KOPT-K1 (cell line): ENCODE data around the gene MRPS10.
"Not testable (repeated sequence)": the region's sequence is repeated elsewhere in the genome, so short reads cannot be mapped to it uniquely, and the experiment has no call there.

ENCODE experiments used
- H3K27ac ChIP-seq: fragments of 200-600 bp; sonication (generic); 2 replicates; pipeline ENCODE4 v1.5.1; 2016; ENCODE audit warnings: antibody characterized with exemption, mild to moderate bottlenecking, low read depth, low read length; ENCODE audit not compliant: poor library complexity, severe bottlenecking
- H3K36me3 ChIP-seq: fragments of 200-600 bp; sonication (generic); 2 replicates; pipeline ENCODE4 v1.5.1; 2017; ENCODE audit warnings: antibody characterized with exemption, mild to moderate bottlenecking, low read length, moderate library complexity; ENCODE audit not compliant: insufficient read depth
- H3K9me3 ChIP-seq: fragments of 200-600 bp; sonication (generic); 2 replicates; pipeline ENCODE4 v1.5.1; 2017; ENCODE audit warnings: antibody characterized with exemption, low read length, mild to moderate bottlenecking; ENCODE audit not compliant: insufficient read depth, poor library complexity, severe bottlenecking

The MRPS10 gene

GRCh38 chr6:42227173-42227850 lies 9.7 kb upstream of the MRPS10 start:
- Histone ChIP-seq H3K36me3 (no peaks in the 10 kb centered on the region), H3K27ac (no peak overlapping the region), H3K9me3 (no peaks in the 10 kb centered on the region)

GRCh38 chr6:42226645-42227143 lies 9.0 kb upstream of the MRPS10 start:
- Histone ChIP-seq H3K9me3 (no peaks in the 10 kb centered on the region), H3K36me3 (no peaks in the 10 kb centered on the region), H3K27ac (no peak overlapping the region)

- Histone ChIP-seq H3K27ac (no peak overlapping the region), H3K9me3 (no peaks in the 10 kb centered on the region), H3K36me3 (no peaks in the 10 kb centered on the region)
These were observed 8.5 kb upstream of the MRPS10 start for GRCh38 chr6:42226161-42226611.

- no peaks in the 10 kb centered on the region for H3K9me3 ChIP-seq
- no peaks in the 10 kb centered on the region for H3K36me3 ChIP-seq
- no peak overlapping the region for H3K27ac ChIP-seq
These were observed 7.8 kb upstream of the MRPS10 start for GRCh38 chr6:42225419-42225818.

- no peaks in the 10 kb centered on the region for H3K9me3 ChIP-seq
- no peak overlapping the region for H3K27ac ChIP-seq
These were observed 7.3 kb upstream of the MRPS10 start for GRCh38 chr6:42225029-42225339.

GRCh38 chr6:42224222-42225028 lies 6.8 kb upstream of the MRPS10 start:
- Histone ChIP-seq H3K9me3 (no peaks in the 10 kb centered on the region), H3K27ac (no peak overlapping the region), H3K36me3 (no peaks in the 10 kb centered on the region)

More at GRCh38 chr6:42225029-42225339, 7.3 kb upstream of the MRPS10 start:
- H3K36me3 ChIP-seq: no peaks in the 10 kb centered on the region

GRCh38 chr6:42222448-42222847 lies 4.8 kb upstream of the MRPS10 start:
- H3K27ac ChIP-seq: no peak overlapping the region
- no peaks in the 10 kb centered on the region for H3K9me3 ChIP-seq
- H3K36me3 ChIP-seq: no peaks in the 10 kb centered on the region

- Histone ChIP-seq H3K27ac (no peak overlapping the region), H3K9me3 (no peaks in the 10 kb centered on the region), H3K36me3 (no peaks in the 10 kb centered on the region)
These were observed 3.9 kb upstream of the MRPS10 start for GRCh38 chr6:42221546-42221945.

GRCh38 chr6:42220807-42221206 lies 3.1 kb upstream of the MRPS10 start:
- Histone ChIP-seq H3K36me3 (no peaks in the 10 kb centered on the region), H3K27ac (no peak overlapping the region), H3K9me3 (no peaks in the 10 kb centered on the region)

- Histone ChIP-seq H3K27ac (peak overlapping the region; percentile 69), H3K36me3 (peaks cover 26% of the 10 kb centered on the region), H3K9me3 (no peaks in the 10 kb centered on the region)
These were observed 523 bp downstream of the MRPS10 start for GRCh38 chr6:42217157-42217518.

GRCh38 chr6:42216495-42216894 lies 1.2 kb downstream of the MRPS10 start:
- H3K27ac ChIP-seq, H3K9me3 ChIP-seq: not testable (repeated sequence)
- H3K36me3 ChIP-seq: peaks cover 32% of the 10 kb centered on the region

- H3K9me3 ChIP-seq: no peaks in the 10 kb centered on the region
- no peak overlapping the region for H3K27ac ChIP-seq
- peaks cover 68% of the 10 kb centered on the region for H3K36me3 ChIP-seq
These were observed 5.2 kb downstream of the MRPS10 start for GRCh38 chr6:42212442-42212841.

GRCh38 chr6:42211726-42212125 lies 5.9 kb downstream of the MRPS10 start:
- H3K27ac ChIP-seq: no peak overlapping the region
- H3K36me3 ChIP-seq: peaks cover 71% of the 10 kb centered on the region

GRCh38 chr6:42210551-42210950 lies 7.1 kb downstream of the MRPS10 start:
- no peak overlapping the region for H3K27ac ChIP-seq
- H3K36me3 ChIP-seq: peaks cover 81% of the 10 kb centered on the region
- H3K9me3 ChIP-seq: no peaks in the 10 kb centered on the region

More at GRCh38 chr6:42211726-42212125, 5.9 kb downstream of the MRPS10 start:
- H3K9me3 ChIP-seq: no peaks in the 10 kb centered on the region

GRCh38 chr6:42207559-42207958 lies 10.1 kb downstream of the MRPS10 start:
- not testable (repeated sequence) for H3K9me3 ChIP-seq, H3K27ac ChIP-seq
- peaks cover 87% of the 10 kb centered on the region for H3K36me3 ChIP-seq
